CMK (cell line): ENCODE measurements around the gene THSD7B.

Experiments
- DNase-seq: peaks from one replicate; pipeline ENCODE4 v3.0.0-alpha.2; 2010; ENCODE audit warnings: low read depth

THSD7B gene

DNA sequence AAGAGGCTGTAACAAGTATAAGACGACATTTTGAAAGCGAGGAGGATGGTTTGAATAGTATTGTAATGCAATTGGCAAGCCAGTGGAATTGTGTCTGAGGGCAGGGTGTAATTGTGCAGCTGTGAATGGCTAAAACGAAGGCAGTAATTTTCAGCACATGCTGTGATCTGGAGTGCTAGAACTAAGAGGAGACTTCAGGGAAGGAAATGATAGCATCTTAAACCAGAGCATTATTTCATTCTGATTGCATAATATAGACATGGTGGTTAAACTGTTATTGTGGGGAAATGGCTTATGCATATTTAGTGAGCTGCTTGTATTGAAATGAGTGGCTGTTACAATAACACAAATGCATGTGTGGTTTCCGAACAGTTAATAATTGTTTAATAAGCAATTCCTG lies 36.3 kb downstream of the THSD7B start:
- no peak for DNase-seq

DNA sequence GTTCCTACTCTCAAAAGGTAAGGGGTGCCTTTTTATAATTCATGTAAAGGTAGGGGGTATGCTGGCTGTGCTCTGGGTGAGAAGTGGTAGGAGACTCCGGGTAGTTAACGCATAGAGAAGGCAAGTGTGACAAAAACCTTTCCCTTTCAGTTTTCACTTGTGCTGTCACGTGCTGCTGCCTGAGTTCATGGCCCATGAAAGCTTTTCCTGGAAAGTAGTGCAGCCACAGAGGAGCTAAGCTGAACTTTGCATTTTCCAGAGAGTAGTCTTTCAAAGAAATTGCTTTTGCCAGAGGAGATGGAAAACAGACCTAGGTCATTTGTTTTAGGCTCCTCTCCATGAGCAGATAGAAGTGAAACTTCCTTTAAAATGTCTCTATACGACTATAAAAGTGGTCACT lies 44.7 kb downstream of the THSD7B start:
- no peak for DNase-seq

DNA sequence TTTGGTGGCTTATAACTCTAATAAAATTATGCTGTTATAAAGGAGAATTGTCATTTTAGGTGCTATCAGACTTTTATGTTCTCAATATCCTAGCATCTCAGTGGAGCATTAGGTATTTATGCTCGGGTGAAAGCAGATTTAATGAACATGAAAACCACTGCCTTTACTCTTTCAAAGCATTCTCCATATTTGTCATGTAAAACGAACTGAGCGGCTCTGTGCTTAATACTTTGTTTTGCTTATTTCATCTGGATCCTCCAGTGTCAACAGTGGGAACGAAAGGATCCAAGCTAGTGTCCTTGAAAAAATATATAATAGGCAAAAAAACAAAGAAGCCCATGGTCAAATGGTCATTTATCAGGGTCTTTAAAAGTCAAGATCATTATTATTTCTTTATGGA lies 53.5 kb downstream of the THSD7B start:
- DNase-seq = no peak

DNA sequence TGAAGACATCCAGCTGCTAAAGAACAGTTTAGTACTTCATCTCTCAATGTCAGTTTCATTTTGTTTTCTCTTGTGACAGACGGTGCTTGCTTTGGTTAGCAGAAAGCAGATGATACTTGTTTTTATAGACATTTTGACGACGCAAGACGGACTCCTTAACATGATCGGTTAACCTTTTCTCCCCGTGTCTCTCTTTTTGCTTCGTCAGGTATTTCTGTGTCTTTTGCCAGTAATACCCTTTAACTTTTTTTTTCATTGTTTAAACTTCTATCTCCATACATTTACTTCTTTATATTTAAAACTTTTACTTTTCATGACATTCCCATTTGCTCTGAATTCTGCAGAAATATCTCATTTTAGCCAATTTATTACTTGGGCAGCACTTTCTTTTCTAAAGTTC lies 57.9 kb downstream of the THSD7B start:
- no peak for DNase-seq

DNA sequence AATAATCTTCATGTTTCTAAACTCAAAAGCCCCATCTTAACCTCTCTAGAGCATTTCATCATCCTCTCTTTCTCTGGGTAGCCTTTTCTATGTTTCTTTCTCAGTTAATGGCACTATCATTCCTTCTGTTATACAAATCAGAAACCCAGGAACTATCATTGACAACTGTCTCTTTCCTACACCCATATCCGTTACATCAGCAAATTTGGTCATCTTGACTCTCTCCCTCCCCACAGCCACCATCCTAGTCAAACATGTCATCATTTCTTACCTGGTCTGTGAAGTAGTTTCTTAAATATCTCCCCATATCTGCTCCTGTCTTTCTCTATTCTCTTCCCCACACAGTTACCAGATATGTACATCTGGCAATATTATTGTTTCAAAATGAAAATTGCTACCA lies 62.8 kb downstream of the THSD7B start:
- no peak for DNase-seq

DNA sequence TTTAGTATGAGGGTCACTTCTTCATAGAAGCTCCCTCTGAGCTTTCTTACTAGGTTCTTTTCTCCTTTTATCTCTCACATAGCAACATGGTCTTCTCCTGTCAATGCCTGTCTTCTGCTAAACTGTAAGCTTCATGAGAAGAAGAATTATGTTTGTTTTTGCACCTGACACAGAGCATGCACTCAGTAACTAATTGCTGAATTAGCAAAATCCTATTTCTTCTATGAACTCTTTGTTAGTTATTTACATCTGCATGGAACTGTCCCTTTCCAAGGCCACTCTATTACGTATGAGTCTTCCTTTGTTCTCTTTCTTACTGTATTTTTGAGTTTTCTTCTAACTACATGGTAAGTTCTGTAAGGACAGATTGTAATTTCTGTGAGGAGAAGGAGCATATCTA lies 63.4 kb downstream of the THSD7B start:
- DNase-seq = no peak

DNA sequence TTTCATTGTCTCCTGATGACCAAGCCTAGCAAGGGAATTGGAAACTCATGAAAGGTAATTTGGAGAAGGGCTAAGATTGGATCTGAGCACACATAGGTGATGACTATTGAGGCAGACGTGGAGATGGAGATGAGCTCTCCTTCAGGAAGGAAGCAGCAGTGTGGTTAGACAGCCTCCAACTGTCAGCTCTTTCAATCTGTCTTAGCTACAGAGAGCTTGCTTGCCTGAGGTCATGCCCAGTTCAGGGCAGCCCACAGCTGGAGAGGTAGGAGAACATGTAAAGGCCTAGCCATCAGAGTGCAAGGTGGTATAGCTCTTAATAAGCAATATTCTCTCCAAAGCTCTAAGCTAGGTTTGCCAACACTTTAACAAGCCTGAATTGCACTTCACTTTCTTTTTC lies 79.2 kb downstream of the THSD7B start:
- no peak for DNase-seq

DNA sequence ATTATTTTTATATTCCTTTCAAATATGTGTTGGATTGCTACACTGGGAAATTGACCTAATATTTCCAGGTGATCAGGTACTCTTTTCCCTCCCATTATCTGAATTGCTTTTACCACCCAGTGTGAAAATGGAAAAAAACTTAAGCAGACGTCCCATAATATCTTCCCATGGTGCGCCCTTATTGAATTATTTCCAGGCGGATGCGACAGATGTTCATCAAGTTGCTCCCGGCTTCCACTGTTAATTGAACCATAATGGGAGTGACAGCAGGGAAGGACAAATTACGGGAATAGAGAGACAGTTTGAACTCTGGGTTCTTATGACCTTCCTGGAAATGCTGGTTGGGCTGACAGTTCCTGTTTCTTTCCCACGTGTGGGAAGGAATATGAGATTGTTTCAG lies 93.3 kb downstream of the THSD7B start:
- no peak for DNase-seq

DNA sequence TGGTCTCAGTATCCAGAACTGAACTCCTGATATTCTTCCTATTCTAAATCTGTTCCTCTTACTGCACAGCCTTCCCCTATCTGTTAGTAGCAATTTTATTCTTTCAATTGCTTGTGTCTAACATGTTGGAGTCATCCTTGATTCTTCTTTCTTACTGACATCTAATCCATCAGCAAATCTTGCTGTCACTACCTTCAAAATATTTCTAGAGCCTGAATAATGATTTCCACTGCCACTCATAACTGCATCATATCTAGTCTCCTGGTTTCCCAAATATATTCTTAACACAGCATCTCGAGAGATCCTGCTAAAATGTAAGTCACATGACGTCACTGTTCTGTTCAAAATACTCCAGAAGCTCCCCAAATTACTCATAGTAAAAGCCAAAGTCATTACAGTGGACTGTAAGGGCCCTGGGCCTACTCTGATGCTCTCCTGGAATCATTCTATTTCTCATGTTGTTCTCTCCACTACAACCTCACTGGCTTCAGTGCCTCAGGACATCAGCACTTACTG lies 95.2 kb downstream of the THSD7B start:
- no peak for DNase-seq

DNA sequence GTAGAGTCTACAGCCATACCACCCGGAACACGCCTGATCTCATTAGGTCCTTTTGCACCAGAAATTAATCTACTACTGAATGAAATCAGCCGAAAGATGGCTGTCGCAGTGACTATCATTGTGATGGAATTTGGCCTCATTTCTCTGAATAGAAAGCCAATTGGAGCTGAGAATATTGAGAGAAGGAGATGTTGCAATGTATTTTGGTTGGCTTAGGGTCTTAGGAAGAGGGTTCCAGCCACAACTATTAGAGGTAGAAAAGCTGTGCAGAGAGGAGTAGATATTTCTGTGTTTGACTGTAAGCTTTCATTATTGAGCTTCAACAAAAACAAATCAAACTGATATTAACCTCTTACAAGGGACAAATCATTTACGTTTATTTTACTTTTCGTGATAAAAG lies 98.1 kb downstream of the THSD7B start:
- no peak for DNase-seq

DNA sequence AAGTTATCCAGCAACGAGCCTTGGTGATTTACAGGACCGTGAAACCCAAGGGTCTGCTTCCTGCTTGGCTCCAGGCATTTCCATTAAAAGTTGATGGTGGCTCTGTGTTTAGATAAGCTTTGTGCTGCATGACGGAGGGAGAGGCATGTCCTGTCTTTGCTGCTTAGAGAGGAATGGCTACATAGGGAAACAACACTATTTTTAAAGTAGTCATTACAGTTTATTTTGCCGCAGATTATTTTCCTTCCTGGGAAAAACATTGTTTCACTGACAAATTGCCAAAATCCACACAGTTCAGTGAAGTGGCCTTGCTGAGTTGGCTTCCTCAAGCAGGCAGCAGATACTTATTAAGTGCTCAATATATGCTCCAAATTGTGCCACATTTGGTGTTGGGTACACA lies 98.5 kb downstream of the THSD7B start:
- DNase-seq = no peak

DNA sequence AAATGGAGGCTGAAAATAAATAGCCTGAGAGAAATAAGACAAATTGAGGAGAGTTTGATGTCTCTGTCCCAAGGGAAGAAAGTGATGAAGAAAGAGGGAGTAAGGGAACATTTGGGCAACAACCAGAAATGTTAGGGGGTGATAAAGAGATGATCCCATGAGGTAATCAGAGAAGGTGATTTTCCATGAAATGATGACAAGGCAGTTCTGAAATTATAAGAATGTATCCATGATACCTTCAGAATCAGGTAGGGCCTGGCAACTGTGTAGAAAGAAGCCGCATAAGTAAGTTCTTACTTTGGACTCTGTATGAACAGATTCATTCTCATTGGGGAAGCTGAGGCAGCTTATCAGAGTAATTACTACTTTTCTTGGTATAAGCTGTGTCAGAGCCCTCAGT lies 106.1 kb downstream of the THSD7B start:
- DNase-seq = no peak

DNA sequence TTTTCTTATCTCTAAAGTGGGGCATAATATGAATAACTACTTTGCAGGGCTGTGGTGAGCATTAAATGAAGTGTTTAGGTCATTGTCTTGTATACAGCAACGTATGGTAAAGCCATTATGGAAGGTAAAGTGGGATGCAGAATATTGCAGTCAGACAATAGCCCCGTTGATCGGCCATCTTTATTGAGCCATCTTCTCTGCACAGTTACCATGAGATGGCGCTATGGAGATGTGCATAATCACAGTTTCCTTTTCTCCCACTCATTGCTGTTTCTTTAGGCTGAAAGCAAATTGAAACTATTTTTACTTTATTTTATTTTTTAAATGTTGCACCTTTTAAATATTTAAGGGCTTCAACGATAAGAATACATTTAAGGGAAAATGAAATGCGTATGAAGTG lies 108.9 kb downstream of the THSD7B start:
- no peak for DNase-seq

DNA sequence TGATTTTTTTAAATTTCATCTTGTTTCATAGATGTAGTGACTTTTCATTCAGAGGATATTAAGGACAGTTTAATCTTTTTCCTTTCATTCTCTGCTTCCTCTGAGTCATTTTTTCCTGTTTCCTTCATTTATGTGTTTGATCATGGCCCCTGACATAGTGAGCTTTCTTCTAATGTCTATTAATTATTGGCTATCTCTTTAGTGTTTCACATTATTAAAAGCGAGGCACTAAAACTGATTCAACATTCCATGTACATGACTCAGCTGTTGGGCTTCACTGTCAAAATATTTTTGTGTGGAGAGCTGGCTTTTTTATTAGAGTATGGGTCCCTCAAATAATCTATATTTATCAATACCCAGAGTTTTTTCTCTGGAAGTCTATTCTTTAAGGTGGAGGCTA lies 125.8 kb downstream of the THSD7B start:
- no peak for DNase-seq

DNA sequence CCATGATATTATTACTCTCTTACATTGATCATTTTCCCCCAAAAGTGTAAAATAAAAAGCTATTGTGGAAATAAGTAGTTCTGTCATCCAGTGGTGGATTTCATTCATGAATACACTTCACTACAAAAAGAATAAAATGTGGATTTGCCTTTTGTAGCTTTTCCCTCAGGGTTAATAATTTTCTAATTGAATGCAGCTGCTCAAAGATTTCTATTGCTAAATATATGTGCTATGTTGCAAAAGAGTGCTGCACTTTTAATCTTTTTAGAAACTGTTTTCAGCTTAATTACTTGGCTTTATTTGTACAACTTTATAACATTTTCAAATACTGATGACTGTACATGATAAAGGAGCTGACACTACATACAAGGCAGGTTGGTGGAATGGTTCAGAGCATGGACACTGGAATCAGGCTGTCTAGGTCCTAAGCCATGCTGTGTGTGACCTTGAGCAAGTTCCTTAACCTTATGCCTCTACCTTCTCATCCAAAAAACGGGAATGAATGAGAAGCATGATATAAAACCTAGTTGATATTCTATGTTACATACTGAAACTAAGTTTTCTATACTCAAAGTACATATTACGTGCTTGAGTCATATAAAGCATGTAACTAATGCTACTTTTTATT lies 128.8 kb downstream of the THSD7B start:
- DNase-seq = no peak

DNA sequence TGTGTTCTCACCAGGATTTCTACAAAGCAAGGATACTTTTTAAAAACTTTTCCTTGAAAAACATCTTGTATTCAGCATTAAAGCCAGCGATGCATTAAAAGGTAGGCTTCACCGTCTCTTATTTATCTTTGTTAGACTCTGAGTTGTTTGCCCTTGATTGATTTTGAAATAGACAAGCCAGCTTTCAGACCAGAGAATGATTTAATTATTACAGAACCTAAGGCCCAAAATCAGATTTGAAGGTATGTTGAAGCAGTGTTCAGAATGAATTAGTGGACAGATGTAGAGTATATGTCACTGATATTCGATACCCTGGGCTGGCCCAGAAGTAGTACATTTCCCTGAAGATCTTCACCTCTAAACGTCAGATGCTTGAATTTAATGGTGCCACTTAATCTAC lies 136.4 kb downstream of the THSD7B start:
- DNase-seq = no peak

DNA sequence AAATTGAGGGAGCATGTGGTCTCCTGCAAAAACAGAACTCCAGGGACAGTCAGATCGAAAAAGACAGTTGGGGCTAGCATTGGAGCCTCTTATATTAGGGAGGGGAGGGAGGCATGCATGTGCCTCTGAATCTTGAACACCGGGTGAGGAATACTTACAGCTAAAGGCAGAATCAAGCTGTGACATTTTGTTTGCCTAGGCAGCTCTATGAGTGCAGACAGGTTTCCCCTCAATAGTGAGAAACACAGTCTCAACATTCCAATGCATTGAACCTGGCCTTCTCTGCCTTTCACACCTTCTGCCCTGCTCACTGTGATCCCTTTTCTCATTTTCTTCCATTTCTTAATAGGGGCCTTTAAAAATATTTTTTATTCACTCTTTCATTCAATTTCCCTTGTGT lies 140.4 kb downstream of the THSD7B start:
- DNase-seq = no peak

DNA sequence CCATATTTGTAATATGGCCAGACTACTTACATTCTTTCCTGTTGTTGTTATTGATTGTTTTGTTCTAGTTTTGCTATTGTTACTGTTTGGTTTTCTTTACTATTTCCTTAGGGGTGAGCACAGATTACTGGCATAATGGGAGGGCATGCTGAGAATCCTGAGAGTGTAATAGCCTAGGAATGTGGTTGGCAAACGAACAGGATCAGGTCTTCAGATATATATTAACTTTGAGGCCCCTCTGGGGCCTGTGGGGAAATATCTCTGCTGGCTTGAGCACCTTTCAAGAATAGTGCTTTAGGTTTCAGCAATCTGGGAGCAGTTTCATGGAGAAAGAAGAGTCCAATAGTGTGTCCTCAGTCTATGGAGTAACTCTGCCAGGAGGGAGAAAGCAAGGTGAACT lies 144.4 kb downstream of the THSD7B start:
- no peak for DNase-seq

DNA sequence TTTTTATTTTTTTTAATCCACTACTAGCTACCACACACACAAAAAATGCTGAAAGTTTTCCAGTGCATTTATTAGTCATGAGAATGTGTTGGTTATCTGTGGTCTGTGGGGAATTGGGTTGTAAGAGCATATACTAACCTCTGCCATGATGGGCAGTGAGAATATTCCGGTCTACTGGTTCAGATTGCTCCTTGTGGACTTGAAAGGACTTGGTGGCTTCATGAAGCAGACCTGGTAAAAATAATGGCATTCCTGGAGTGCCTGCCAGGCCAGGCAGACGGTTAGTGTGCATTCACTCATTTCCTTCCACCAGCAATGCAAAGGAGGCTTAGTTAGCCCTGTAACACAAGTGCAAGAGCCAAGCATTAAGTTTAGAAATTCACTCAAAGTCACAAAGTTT lies 150.8 kb downstream of the THSD7B start:
- DNase-seq = no peak

DNA sequence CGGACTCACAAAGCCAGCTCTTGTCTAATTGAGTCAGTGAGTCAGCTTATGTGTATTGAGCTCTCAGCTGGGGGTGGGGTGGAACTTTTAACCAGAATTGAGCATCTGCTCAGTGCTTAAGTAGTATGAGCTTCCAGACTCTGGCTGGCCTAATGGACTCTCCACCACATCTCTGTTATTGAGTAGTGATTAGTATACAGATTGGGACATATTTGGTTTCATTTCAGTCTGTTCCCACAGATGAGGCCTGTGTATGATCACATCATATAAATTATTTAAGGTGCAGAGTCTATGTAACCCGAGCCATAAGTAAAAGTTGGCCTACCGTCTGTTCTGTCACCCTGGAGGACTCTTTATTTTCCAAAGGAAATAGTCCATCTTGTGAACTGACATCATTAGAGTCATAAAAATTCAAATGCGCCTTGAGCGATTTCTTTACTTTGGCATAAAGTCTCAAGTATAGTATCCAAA lies 152.1 kb downstream of the THSD7B start:
- DNase-seq = no peak

DNA sequence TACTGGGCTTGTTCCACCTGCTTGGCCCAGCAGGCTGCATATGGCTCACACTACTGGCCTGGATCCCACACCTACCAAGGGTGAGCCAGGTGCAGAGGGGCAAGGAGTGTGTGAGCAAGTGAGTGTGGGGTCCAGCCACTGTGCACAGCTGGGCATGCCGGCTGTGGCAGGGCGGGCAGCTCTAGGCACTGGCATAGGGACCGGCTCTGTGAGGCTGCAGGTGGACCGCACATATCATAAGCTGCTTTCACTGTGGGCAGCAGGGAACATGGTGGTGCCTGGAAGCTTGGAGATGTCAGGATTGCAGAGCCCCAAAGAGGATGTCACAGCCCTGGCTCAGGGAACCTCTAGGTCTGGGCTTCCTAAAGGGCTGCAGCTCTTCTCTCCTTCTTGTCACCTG lies 154.3 kb downstream of the THSD7B start:
- DNase-seq = no peak

DNA sequence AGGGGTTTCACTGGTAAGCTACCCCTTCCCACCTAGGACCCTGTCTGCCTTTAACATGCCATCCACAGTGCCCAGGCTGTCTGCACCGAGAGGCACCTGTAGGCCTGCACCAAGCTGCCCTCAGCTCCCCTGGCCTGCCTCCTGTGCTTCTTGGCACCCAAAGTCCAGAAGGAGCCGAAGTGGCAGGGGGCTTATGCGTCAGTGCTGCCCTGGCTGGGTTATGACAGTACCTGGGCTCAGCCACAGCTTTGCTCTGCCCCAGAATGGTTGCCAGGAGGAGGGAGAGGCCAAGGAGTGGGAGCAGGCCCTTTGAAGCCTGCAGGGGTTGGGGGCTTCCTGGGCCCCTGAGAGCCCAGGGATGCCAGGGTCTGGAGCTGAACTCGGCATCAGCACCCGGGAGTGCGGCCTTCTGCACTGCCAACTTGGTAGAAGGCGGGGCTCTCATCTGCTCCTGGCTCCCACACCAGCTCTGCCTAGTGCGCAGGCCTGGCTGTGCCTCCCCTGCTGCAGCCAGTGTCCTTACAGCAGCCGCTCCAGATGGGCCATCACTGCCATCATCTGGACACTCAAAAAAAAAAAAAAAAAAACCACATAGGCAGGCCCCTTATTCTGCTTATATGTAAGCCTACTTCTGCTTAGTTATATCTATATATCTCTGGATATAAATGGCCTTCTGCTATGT lies 155.4 kb downstream of the THSD7B start:
- DNase-seq = no peak

DNA sequence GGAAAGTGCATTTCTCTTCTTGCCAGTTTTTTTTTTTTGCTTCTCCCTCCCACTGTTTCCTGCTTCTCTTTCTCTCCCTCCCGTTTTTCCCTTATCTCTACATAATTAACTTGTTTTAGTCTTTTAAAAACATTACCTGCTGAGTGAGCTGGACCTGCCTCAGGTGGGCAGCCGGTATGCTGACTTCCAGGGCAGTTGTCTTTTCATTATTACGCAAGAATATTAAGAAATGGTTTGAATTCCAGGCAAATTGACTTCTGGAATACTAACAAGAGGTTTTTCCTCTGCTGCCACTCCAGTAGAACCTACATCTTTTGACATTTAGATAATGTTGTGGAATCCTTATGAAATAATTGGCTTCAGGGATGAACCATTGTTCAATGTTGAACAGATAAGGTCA lies 161.8 kb downstream of the THSD7B start:
- DNase-seq = no peak

DNA sequence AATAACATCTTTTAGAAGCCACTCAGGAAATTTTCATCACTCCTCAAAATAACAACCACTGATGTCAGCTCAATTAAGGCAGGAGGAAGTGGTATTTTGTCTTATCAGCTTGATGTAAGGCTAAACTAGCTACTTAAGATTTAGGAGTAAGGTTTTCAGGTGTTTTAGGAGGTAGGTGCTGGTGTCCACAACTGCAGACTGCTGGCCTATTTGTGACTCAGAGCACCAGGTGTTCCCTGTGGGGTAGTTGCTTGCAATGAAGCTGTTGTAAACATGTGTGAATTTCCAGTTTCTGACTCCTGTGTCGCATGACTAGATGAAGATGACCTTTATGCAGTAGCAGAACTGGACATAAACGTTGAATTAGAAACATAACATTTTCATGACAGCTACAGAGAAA lies 164.2 kb downstream of the THSD7B start:
- DNase-seq = no peak
